HG03378 (cell line): ENCODE data around the gene RASGRF1.

Source experiments
- ATAC-seq: cut with Tn5 transposase; IDR thresholded peaks from one replicate; pipeline ENCODE4 v1.9.1; 2021; ENCODE audit warnings: mild to moderate bottlenecking, moderate library complexity; ENCODE audit not compliant: unreplicated experiment

The RASGRF1 gene

GRCh38 chr15:78914027-78914764, 176.4 kb downstream of the RASGRF1 start:
- ATAC-seq, result no peak

GRCh38 chr15:78913012-78913411, 177.6 kb downstream of the RASGRF1 start:
- ATAC-seq, result no peak

- no peak for ATAC-seq
Measured at GRCh38 chr15:78912316-78912715, 178.3 kb downstream of the RASGRF1 start.

- ATAC-seq, result no peak
Measured at GRCh38 chr15:78910271-78910670, 180.3 kb downstream of the RASGRF1 start.
